GM20000 (cell line): ENCODE data around the gene VWA5B1.

Experiments used
- DNase-seq: peaks from one replicate; pipeline ENCODE4 v3.0.0; 2012; ENCODE audit warnings: low spot score
- TF ChIP-seq, protein P1 (sequence below): IDR thresholded peaks from 2 replicates; pipeline ENCODE4 v1.5.1; 2012; ENCODE audit warnings: mild to moderate bottlenecking, control low read depth; ENCODE audit errors: extremely low read depth, missing control alignments

VWA5B1 gene

DNA sequence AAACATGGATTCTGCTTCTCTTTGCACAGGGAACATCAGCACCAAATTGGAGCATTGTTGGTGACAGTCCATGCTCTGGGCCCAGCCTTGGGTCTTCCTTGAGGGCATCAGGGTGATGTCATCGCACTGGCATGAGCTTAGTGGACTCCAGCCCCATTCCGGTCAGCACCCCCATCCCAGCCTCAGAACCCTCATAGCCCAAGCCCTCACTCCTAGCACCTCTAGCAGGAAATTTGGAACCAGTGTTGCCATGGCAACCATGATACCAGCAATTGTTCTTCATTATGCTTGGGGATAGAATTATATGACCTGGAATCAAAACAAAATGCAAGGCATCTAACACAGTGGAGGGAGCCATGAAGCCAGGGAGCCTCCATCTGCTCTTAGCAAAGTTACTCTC, 83.1 kb downstream of the VWA5B1 start:
- no peak for DNase-seq
- TF ChIP-seq, protein P1, sequence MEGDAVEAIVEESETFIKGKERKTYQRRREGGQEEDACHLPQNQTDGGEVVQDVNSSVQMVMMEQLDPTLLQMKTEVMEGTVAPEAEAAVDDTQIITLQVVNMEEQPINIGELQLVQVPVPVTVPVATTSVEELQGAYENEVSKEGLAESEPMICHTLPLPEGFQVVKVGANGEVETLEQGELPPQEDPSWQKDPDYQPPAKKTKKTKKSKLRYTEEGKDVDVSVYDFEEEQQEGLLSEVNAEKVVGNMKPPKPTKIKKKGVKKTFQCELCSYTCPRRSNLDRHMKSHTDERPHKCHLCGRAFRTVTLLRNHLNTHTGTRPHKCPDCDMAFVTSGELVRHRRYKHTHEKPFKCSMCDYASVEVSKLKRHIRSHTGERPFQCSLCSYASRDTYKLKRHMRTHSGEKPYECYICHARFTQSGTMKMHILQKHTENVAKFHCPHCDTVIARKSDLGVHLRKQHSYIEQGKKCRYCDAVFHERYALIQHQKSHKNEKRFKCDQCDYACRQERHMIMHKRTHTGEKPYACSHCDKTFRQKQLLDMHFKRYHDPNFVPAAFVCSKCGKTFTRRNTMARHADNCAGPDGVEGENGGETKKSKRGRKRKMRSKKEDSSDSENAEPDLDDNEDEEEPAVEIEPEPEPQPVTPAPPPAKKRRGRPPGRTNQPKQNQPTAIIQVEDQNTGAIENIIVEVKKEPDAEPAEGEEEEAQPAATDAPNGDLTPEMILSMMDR, result no peak

- no peak for DNase-seq
- TF ChIP-seq, protein P1, result no peak
Observed at GRCh38 chr1:20375563-20375962, 84.9 kb downstream of the VWA5B1 start.

DNA sequence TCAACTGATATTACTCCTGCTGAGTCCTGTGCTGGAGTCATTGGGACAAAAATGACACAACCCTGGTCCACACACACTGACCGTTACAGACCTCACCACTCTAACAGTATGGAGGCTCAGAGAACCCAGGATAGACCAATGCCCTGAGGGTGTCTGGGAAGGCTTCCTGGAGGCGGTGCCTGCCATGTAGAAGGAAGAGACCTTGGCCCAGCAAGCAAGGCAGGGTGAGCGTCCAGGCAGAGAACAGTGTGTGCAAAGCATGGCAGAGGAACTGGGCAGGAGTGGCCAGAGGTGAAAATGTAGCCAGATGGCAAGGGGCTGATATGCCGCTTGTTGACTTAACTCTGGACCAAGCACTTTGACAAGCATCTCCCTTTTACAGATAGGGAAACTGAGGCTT, 85.5 kb downstream of the VWA5B1 start:
- no peak for DNase-seq
- TF ChIP-seq, protein P1, result no peak

DNA sequence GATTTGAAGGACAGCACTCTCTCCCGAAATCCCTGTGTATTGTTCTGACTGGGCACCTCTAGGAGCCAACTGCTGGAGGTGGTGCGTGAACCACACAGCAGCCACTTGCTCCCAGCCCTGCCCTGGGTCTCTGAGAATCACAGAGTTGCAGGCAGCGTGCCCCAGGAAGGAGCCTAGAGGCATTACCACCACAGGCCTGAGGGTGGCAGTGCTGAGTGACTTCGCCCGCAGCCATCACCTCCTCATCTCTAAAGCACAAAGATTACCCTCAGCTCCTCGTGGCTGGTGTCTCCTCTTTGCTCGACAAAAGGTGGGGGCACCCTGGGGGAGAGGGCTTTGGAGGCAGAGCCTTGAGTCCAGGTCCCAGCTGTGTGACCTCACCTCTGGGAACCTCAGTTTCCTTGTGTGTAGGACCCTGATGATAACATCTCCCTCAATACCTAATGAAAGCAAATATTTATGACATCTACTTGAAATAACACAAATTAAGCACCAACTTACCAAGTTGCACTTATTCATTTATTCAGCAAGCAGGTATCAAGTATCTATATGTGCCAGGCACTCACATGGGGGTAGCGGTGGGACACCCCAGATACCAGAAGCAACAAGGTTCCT, 86.3 kb downstream of the VWA5B1 start:
- DNase-seq, result peak; percentile 76

GRCh38 chr1:20377516-20378270, 87.0 kb downstream of the VWA5B1 start:
- TF ChIP-seq, protein P1, result no peak

More for the DNA sequence above, 86.3 kb downstream of the VWA5B1 start:
- TF ChIP-seq, protein P1, result peak; percentile 66

GRCh38 chr1:20379075-20379474, 88.4 kb downstream of the VWA5B1 start:
- TF ChIP-seq, protein P1, result no peak
- no peak for DNase-seq

More at GRCh38 chr1:20377516-20378270, 87.0 kb downstream of the VWA5B1 start:
- DNase-seq, result no peak

DNA sequence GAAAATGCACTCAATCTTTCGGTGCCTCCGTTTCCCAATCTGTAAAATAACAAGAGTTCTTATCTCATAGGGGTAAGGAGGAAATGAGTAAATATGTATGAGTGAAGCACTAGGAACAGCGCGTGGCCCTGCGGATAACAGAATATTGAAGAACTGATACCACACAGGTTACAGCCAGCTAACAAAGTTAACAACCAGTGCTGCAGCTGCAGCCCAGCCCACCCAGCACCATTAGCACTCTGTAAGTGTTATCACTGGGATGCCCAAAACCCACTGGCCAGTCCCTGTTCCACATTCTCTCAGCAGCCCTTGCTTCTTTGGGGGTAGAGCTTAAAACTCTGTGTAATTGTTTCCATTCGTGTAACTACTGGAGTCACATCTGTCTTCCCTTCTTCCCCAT, 89.5 kb downstream of the VWA5B1 start:
- TF ChIP-seq, protein P1, result no peak

More for the DNA sequence above, 89.5 kb downstream of the VWA5B1 start:
- DNase-seq, result no peak
